IPS-NIHi7 (cell line): ENCODE data around the gene EVA1C.
"Not testable (repeated sequence)": the region's sequence is repeated elsewhere in the genome, so short reads cannot be mapped to it uniquely, and the experiment has no call there.

ENCODE experiments used
- DNase-seq: peaks from one replicate; pipeline ENCODE4 v3.0.0; 2012; ENCODE audit warnings: mixed read lengths; ENCODE audit errors: extremely low spot score

EVA1C gene

DNA sequence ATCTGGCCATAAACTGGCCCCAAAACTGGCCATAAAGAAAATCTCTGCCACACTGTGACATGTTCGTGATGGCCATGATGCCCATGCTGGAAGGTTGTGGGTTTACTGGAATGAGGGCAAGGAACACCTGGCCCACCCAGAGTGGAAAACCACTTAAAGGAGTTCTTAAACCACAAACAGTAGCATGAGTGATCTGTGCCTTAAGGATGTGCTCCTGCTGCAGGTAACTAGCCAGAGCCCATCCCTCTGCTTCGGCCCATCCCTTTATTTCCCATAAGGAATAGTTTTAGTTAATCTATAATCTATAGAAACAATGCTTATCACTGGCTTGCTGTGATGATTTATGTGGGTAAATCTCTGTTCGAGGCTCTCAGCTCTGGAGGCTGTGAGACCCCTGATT lies 50.1 kb downstream of the EVA1C start:
- DNase-seq = not testable (repeated sequence)

DNA sequence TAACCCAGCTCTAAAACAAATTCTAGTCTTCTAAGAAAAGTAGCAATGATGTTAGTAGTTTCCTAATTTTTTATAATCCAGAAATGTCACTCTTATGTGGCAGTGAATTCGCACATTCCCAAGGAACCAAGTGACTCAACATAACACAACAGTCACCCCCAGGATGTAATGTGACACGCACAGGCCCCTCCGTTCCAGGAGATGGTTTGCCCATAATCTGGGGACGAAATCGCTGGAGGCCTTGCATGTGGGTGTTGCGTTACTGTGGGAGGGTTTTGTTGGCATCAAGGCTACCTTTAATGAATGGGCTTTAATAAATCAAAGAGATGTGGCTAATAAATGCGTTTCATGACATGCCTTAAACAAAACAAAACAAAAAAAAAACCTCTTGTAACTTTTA lies 50.9 kb downstream of the EVA1C start:
- no peak for DNase-seq

DNA sequence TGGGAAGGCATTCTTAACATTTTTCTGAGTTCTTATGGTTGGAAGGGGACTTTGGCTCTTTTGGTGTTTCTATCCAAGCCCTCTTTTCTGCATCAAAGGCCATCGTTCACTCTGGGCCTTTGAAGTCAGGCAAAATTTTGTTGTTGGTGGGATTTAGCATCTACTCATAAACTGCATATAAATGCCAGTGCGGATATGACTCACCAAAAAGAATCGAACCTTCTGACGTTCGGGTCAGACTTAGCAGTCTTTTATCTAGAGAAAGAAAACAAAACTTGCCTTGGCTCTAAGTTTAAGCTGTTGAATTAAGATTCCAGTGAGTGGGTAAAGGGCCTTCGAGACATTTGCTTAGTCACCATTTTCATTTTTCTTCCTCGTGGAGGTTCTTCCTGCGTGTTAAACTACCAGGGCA lies 51.4 kb downstream of the EVA1C start:
- DNase-seq = no peak

DNA sequence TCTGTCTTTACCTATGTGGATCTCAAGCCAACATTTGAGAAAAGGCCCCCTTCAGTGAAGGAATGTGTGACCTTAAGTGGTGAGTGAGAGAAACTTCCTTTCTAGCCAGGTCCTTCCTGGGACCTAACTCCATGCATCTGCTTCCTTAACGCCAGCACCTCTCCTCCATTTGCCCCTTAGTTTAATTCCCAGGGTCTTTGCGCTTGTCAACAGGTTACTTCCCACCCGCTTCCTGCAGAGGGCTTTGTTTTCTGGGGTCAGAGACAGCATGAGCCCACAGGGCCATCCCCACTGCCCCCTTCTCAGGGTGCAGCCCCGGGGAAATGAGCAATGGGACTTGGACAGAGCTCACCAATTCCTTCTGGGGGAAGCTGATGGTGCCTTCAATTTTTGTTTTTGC lies 54.8 kb downstream of the EVA1C start:
- DNase-seq = no peak

DNA sequence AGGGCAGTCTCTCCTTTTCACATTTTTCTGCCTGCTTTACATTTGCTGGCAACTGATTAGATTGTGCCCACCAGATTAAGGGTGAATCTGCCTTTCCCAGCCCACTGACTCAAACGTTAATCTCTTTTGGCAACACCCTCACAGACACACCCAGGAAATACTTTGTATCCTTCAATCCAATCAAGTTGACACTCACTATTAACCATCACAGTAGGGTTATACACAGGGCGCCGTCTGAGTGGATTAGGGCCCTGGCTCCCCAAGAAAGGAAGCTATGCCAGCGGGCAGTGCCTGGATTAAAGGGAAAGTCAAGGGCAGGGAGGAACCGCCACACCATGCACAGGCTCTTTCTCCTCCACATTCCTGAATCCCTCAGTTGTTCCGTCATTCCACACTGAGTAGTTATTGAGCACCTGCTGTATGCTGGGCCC lies 56.2 kb downstream of the EVA1C start:
- DNase-seq = no peak

DNA sequence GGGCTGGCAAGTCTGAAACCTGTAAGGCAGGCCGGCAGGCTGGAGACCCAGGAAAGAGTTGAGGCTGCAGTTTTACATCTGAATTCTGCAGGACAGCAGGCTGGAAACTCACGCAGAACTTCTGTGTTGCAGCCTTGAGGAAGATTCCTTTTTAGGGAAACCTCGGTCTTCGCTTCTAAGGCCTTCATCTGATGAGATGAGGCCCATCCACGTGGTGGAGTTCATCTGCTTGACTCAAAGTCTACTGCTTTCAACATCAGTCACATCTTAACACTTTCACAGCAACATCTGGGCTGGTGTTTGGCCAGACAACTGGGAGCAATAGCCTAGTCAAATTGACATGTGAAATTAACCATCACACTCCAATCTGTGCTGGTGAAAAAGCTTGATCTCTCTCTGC lies 57.1 kb downstream of the EVA1C start:
- DNase-seq = no peak

DNA sequence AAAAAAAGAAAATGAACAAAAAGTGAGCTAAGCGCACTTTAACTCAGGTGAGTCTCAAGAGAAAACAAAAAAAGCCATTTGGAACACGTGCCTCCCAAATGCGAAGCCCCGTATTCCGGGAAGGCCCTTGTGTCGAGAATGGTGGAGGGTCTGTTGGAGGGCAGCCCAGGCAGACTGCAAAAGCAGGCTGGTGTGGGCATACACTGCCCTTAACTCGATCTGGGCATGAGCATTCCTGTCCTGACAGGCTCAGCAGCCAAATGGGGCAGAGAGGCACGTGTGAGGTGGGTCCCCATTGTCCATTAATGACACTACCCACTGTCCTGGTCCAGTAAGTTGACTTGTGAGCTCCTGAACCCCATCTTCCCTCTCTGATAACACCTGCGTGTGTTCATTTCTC lies 57.7 kb downstream of the EVA1C start:
- DNase-seq = no peak

DNA sequence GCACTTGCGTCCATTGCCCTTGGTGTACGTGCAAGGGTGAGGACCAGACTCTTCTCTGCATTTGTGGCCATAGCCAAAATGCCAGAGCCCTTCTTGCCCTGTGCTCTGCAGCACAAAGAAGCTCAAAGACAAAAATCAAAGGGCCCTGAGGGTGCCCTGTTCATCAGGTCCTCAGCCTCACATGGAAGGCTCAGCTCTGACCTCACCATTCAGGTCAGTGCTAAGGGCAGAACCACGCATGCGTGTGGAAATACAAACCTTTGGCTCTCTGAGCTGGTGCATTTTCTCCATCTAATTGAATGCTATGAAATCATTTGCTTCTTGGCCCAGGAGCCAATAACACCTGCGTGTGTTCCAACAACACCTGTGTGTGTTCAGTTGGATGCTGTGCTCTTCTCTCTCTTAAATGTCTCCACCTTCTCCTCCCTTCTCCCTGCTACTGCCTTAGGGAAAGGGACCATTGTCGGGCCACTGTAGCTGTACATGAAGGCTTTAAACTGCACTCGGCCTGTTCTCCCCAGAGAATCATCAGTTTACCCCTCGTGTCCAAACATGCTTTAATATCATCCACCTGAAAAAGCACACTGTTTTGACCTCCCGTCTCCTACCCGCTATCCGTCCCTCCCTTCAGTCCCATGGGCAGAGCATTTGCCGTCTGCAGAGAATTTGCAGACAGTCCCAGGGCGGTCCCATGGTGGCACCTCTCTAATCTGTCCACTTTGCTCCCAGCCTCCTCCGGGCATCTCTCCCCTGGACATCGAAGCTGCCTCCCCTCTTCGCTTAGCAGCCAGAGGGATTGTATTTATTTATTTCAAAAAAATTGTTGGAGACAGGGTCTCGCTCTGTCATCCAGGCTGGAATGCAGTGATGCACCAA lies 60.6 kb downstream of the EVA1C start:
- no peak for DNase-seq

DNA sequence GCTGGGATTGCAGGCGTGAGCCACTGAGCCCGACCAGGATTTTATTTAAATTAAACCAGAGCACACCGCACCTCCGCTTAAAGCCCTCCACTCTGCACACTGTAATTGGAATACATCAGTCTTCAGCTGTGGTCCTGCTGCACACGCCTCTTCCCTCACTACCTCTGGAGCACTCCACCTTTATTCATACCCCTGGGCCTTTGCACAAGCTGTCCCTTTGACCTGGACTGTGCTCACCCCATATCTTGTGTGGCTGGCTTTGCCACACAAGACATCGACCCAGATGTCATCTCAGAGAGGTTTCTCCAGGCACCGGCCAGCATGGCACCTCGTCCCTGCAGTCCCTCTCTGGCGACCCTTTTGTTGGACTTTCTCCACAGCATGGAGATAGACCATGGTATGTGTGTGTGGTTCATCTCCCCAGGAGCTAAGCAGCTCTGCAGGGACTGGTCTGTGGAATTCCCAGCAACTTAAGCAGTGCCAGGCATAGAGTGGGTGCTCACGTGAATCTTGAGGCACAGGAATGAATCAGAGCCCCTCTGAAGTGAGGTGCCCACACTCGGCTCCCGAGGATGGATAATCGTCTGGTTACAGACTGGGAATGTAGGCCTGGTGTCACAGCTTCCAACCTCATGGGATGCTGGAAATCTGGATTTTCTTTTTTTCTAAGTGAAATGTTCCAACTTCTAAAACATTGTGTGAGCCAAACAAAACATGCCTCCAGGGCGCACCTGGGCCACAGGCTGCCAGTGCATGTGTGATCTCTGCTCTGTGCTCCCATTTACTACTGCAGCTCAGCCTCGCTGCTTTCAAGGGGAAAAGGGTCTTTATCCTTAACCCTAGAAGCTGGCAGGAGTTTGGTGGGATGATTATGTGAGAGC lies 61.9 kb downstream of the EVA1C start:
- DNase-seq = no peak

DNA sequence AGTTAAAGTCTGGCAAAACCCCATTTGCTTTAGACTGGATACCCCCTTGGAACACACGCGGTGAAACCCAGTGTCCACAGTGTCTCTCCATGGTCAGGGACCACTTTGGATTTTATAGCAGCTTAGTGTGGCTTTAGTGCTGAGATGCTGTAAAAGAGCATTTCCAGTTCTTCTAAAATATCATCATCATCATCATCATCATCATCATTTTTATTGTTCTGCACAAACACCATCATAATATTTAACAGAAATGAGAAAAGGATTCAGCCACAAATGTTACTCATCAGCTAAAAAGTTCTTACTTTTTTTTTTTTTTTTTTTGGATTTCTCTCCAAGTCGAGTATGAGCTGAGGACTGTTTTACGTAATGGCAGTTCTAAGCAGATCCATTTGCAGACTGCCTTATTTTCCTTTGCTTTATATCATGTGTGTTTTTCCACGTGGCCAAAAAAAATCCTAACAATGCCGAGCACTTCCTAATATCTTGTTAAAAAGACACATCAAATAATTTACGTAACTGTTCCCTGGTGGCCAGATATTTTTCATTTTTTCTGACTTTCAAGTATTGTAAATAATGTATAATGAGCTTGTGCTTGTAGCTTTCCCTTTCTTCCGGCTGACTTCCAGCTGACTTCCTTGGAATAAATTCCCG lies 62.8 kb downstream of the EVA1C start:
- no peak for DNase-seq

DNA sequence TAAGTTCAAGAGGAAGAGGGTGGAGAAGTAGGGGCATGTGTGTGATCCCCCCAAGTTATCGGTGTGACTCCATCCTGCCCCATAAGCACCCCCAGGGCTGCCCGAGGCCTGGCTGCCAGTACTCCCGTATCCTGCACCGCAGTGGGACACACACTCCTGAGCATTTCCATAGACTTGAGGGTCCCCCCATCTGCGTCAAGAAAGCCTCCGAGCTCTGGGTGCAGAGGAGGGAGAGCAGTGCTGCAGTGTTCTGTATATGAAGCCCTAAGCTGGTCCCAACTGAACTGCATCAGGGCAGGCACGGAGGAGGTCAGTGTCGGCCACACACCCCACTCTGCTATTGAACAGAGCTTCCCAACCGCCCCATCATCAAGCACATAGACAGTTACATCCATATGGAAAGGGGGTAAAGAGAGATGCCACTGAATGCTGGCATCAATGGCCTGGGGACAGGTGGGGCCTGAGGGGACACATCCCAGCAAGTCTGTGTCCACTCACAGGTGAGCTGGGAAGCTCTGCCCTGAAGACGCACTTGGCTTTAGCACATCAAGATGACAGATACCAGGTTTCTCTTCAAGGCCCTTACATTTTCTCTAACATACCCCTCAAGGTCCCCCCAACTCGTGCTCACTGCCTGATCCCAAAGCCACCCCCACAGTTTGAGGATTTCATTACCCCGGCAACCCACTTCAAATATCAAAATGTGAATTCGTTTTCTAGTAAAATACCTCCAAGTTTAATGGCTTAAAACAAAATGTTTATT lies 64.3 kb downstream of the EVA1C start:
- DNase-seq = no peak

DNA sequence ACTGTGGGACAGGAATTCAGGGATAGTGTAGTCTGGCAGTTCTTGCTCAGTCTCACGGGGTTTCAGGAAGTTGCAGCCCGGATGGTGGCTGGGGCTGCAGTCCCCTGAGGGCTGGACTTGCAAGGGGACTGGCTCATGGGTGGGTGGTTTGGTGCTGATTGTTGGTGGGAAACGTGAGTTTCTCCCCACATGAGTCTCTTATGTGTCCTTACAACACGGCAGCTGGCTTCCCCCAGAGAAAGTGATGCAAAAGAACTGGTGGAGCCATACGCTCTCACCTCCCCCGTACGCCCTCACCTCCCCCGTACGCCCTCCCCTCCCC lies 64.9 kb downstream of the EVA1C start:
- DNase-seq = no peak

DNA sequence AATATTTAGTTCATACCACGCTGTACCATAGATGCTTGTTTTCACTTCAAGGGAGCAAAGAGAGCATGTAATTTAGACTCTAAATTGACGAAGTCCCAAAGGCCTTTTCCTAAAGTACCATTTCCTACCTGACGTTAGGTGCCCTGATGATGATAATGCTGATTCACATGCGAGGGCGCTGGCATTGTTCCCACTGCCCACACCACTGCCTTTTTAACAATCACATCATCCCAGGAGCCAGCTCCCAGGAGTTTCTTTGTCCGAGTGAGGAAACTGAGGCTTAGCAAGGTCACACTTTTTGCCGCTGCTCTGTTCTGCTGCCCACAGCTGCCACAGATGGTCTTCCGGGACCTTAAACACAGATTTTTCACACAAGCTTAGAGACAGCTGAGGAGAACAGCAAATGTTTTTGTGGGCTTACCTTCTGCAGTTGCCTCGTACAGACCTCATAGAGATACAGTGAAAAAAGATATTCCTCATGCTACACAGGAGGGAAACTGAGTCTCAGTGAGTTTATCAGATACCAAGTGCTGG lies 69.4 kb downstream of the EVA1C start:
- DNase-seq = no peak

DNA sequence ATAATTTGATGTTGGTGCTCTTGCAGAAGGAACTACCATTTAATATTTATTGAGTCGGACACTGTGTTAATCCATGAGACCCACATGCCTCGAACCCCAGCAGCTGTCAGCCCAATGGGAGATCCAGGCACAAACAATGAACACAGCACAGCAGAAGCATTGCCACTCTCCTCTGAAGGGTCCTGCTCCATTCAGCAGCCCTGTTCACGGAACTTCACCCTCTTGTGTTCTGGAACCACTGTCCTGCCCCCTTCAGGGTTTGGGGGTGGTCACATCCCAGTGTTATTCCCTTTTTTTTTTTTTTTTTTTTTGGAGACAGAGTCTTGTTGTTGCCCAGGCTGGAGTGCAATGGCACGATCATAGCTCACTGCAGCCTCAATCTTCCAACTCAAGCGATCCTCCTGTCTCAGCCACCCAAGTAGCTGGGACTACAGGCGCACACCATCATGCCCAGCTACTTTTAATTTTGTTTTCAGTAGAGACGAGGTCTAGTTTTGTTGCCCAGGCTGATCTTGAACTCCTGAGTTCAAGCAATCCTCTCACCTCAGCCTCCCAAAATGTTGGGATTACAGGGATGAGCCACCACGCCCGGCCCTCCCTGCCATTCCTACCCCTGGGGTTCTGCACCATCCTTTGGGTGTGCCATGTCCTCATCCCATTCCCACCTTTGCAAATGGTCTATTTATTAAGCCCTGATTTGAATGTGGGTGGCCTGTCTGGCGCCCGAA lies 70.2 kb downstream of the EVA1C start:
- no peak for DNase-seq

DNA sequence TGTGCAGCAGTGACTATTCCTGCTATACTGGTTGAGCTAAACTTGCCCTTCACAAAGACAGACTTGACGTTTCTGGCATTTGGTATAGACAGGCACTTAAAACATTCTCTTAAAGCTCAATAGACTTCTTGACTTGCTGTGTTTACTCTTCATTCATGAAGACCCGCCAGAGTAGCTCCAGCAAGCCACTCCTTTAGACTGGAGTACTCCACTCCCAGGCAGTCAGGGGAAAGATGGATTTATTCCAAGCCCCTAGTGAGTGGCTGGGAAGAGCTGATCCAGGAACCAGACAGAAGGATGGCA lies 70.7 kb downstream of the EVA1C start:
- DNase-seq = no peak

DNA sequence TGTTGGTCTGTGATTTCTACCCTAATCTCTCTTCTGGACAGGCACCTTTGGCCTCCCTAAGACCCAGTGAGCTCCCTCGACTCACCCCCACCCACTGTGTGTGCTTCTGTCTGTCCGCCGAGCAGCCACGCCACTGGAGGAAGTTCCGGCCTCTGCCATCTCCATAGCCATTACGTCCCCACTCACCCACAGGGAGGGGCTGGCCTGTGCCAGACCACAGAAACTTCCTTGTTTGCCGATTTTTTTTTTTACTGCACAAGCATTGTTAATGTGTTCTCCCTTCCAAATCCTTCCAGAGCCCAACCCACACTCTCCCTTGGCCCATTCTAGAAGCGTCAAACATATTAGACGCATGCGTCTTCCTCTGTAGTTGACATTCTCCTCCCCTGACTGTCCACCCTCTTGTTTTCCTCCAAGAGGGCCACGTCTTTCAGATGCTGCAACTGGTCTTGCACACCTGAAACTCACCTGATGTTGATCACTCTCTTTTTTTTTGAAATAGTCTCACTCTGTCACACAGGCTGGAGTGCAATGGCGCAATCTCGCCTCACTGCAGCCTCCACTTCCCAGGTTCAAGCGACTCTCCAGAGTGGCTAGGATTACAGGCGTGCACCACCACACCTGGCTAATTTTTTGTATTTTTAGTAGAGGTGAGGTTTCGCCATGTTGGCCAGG lies 72.3 kb downstream of the EVA1C start:
- DNase-seq = no peak

DNA sequence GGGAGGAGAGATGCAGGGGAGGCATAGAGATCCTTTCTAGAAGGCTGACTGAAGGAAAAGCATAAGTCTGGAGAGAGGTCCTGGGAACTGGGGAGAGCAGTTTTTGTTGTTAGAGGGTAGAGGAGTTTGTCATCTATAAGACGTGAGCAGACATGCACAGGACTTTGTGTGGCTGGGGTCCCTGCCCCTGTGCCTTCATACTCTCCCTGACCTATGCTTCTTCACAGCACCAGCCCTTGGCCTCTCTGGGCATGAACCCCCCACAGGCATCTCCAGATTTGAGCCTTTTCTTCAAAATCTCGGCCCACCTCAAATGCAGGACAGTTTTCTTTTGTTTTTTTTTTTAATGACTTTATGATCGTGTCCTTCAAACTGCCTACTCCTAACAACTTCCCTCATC lies 79.9 kb downstream of the EVA1C start:
- no peak for DNase-seq

DNA sequence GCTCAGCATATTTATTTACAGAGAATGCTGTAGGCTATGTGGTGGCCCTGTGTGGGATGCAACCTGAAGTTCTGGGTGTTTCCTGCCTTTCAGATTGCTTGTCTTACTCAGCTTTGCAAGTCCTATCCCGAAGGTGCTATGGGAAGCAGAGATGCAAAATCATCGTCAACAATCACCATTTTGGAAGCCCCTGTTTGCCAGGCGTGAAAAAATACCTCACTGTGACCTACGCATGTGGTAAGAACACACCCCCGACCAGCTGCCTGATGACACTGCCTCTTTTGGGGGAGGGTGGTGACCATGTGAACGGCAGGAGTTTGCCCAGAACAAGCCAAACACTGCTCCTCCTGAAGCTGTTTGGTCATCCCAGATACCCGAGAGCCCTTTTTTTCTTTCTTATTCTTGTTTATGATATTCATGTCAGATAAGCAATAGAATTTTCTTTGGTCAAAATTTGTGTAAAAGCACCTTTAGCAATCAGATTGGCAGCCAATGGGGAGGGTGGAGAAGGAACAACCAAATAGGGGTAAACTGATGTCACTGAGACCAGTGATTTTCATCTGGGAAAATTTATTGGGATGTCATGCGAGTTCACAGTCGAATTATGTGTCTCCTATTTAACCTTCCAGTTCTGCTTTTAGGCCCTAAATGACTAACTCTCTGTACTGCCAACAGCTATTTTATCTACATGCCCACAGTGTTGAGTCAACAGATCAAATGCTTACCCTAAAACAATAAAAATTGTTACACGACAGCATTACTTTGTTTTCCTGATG lies 82.6 kb downstream of the EVA1C start:
- DNase-seq = no peak

DNA sequence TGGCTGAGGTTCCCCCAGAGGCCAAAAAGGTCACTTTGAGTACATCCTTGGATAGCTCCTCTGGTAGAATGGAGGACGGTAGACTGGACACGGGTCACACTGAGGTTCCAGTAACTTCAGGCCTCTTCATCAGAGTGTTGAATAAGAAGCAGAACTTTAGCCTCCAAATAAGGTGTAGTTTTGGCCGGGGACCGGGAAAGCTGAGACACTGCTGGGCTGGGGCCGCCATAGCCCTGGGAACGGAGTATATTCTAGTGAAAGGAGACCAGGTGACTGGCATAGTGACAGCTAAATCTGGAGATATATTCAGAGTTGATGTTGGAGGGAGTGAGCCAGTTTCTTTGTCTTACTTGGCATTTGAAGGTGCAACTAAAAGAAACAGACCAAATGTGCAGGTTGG lies 84.1 kb downstream of the EVA1C start:
- no peak for DNase-seq
